HepG2 (cell line): Measurements from ENCODE around the gene TLN1. TPM values are rescaled to one million over a fixed set of nuclear protein-coding genes. Genes with fewer than 3 reads are reported as not detected.

Experiments used
- DPF2 ChIP-seq: sonication (generic); formaldehyde crosslinking; IDR thresholded peaks from 2 replicates; pipeline ENCODE4 v1.4.0; 2020; ENCODE audit warnings: mild to moderate bottlenecking, low read depth, missing genetic modification reagents, borderline replicate concordance
- HDAC1 ChIP-seq: sonication (generic); formaldehyde crosslinking; IDR thresholded peaks from 2 replicates; pipeline ENCODE4 v1.5.1; 2020; ENCODE audit warnings: mild to moderate bottlenecking, missing genetic modification reagents
- JUNB ChIP-seq: sonication (generic); formaldehyde crosslinking; IDR thresholded peaks from 2 replicates; pipeline ENCODE4 v1.8.0; 2022; ENCODE audit warnings: missing genetic modification reagents, mild to moderate bottlenecking, borderline replicate concordance
- KLF12 ChIP-seq: sonication (generic); formaldehyde crosslinking; IDR thresholded peaks from 2 replicates; pipeline ENCODE4 v1.4.0; 2020; ENCODE audit warnings: missing genetic modification reagents, borderline replicate concordance
- MXD1 ChIP-seq: sonication (generic); formaldehyde crosslinking; IDR thresholded peaks from 2 replicates; pipeline ENCODE4 v1.4.0; 2020; ENCODE audit warnings: mild to moderate bottlenecking, missing genetic modification reagents
- NONO ChIP-seq, 2 experiments: fragments of 450-650 bp in 1 of 2; sonication (generic) in 1 of 2; formaldehyde crosslinking in 1 of 2; IDR thresholded peaks in 1 of 2; conservative IDR thresholded peaks in 1 of 2; 2 replicates each; pipeline versions ENCODE4 v1.6.1 to v1.8.0; 2017 to 2022; ENCODE audit warnings: mild to moderate bottlenecking in 1 of 2, missing genetic modification reagents in 1 of 2, moderate library complexity in 1 of 2
- PHF5A ChIP-seq: IDR thresholded peaks from one replicate; pipeline ENCODE4 v1.6.1; 2018; ENCODE audit warnings: low read depth, missing genetic modification reagents; ENCODE audit not compliant: unreplicated experiment
- POLR2AphosphoS2 ChIP-seq: IDR thresholded peaks from 2 replicates; pipeline ENCODE4 v1.6.1; 2011; ENCODE audit warnings: low read depth, low read length, improper control_type of control experiment
- POLR2G ChIP-seq: fragments of 200-400 bp; formaldehyde crosslinking; IDR thresholded peaks from 2 replicates; pipeline ENCODE4 v1.6.1; 2018; ENCODE audit warnings: mild to moderate bottlenecking, low read depth, low read length, moderate library complexity
- PRPF4 ChIP-seq: fragments of 200-400 bp; formaldehyde crosslinking; IDR thresholded peaks from 2 replicates; pipeline ENCODE4 v1.6.1; 2016; ENCODE audit warnings: low read length, low read depth; ENCODE audit not compliant: poor library complexity, severe bottlenecking
- SP5 ChIP-seq: IDR thresholded peaks from 2 replicates; pipeline ENCODE4 v1.6.1; 2016; ENCODE audit warnings: low read depth, borderline replicate concordance
- YY1 ChIP-seq: IDR thresholded peaks from 2 replicates; pipeline ENCODE4 v1.6.1; 2011; ENCODE audit warnings: low read length, low read depth, moderate library complexity, mild to moderate bottlenecking; ENCODE audit not compliant: insufficient read depth, insufficient replicate concordance
- ZNF800 ChIP-seq: sonication (generic); formaldehyde crosslinking; IDR thresholded peaks from 2 replicates; pipeline ENCODE4 v1.4.0; 2020; ENCODE audit warnings: missing genetic modification reagents
- ZNF816 ChIP-seq: sonication (generic); formaldehyde crosslinking; IDR thresholded peaks from 2 replicates; pipeline ENCODE4 v1.8.0; 2022; ENCODE audit warnings: missing genetic modification reagents, mild to moderate bottlenecking, borderline replicate concordance
- ZSCAN12 ChIP-seq: sonication (generic); formaldehyde crosslinking; IDR thresholded peaks from 2 replicates; pipeline ENCODE4 v1.9.0; 2021; ENCODE audit warnings: mild to moderate bottlenecking, missing genetic modification reagents
- polyA plus RNA-seq, 8 experiments: library from polyadenylated mRNA; depleted of rRNA in 3 of 8; stranded (reverse) in 7 of 8; unstranded in 1 of 8; fragments of >200 nt; fragmentation: Illumina TruSeq in 4 of 8; extraction: Trizol in 4 of 8; gene quantifications; 2 replicates each; pipeline versions ENCODE4 v1.2.1 to v1.2.3, GENCODE V29; 2011 to 2016; ENCODE audit warnings: low read depth in 4 of 8, missing spikeins in 1 of 8, mixed read lengths in 1 of 8; ENCODE audit not compliant: insufficient read depth in 1 of 8
- total RNA-seq, 5 experiments: library from RNA; depleted of rRNA; stranded (reverse); fragments of >200 nt; fragmentation: Illumina TruSeq; extraction: Trizol; gene quantifications; 2 replicates each; pipeline ENCODE4 v1.2.3, GENCODE V29; 2016; ENCODE audit warnings: low read depth in 1 of 5
- TF ChIP-seq, protein P1 (sequence below): sonication (generic); formaldehyde crosslinking; IDR thresholded peaks from 2 replicates; pipeline ENCODE4 v1.4.0; 2020; ENCODE audit warnings: missing genetic modification reagents
- TF ChIP-seq, protein P2 (sequence below): sonication (generic); formaldehyde crosslinking; IDR thresholded peaks from 2 replicates; pipeline ENCODE4 v1.4.0; 2020; ENCODE audit warnings: missing genetic modification reagents
- TF ChIP-seq, protein P3 (sequence below), 2 experiments: IDR thresholded peaks; 2 replicates each; pipeline ENCODE4 v1.6.1; 2011 to 2012; ENCODE audit warnings: low read length in 2 of 2, borderline replicate concordance in 1 of 2, low read depth in 1 of 2, mild to moderate bottlenecking in 1 of 2, moderate library complexity in 1 of 2

Gene TLN1
- total and polyA plus RNA-seq, 2 of the 13 experiments (the other 11 are each of a cell fraction or from before 2014, with no cell fraction given) = 35.2 to 51.8 TPM

DNA sequence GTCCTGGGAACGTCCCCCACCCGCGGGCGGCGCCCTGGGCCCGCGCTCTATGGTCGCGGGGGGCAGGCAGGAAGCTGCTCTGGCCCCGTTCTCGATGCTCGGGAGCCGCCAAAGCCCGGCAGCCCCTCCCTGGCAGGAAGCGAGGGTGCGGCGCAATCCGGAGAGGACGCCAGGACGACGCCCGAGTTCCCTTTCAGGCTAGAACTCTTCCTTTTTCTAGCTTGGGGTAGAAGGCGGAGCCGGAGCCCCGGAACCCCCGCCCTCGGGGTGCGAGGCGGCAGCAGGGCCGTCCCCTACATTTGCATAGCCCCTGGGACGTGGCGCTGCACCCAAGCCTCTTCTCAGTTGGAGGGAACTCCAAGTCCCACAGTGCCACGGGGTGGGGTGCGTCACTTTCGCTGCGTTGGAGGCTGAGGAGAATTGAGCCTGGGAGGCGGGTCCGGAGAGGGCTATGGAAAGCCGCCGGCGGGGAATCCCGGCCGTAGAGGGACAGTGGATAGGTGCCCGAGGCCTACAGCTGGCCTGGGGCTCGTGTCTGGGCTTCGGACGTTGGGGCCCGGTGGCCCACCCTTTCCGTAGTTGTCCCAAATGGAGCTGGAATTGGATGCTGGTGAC is at the start of gene TLN1, which contains the start of gene CREB3 (continued):
- peak; percentile 99; the same call in 1 of the 2 replicates for TF ChIP-seq KLF12 (CRISPR knock-in tag)
- TF ChIP-seq, protein P1, sequence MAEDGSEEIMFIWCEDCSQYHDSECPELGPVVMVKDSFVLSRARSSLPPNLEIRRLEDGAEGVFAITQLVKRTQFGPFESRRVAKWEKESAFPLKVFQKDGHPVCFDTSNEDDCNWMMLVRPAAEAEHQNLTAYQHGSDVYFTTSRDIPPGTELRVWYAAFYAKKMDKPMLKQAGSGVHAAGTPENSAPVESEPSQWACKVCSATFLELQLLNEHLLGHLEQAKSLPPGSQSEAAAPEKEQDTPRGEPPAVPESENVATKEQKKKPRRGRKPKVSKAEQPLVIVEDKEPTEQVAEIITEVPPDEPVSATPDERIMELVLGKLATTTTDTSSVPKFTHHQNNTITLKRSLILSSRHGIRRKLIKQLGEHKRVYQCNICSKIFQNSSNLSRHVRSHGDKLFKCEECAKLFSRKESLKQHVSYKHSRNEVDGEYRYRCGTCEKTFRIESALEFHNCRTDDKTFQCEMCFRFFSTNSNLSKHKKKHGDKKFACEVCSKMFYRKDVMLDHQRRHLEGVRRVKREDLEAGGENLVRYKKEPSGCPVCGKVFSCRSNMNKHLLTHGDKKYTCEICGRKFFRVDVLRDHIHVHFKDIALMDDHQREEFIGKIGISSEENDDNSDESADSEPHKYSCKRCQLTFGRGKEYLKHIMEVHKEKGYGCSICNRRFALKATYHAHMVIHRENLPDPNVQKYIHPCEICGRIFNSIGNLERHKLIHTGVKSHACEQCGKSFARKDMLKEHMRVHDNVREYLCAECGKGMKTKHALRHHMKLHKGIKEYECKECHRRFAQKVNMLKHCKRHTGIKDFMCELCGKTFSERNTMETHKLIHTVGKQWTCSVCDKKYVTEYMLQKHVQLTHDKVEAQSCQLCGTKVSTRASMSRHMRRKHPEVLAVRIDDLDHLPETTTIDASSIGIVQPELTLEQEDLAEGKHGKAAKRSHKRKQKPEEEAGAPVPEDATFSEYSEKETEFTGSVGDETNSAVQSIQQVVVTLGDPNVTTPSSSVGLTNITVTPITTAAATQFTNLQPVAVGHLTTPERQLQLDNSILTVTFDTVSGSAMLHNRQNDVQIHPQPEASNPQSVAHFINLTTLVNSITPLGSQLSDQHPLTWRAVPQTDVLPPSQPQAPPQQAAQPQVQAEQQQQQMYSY (CRISPR knock-in tag) = peak; percentile 89
- no peak for TF ChIP-seq ZSCAN12 (CRISPR knock-in tag)
- no peak; the same call in 1 of the 2 replicates for TF ChIP-seq SP5 (CRISPR knock-in tag)
- TF ChIP-seq POLR2AphosphoS2 = no peak
- TF ChIP-seq ZNF800 = peak; percentile 92
- TF ChIP-seq ZNF816 (CRISPR knock-in tag) = no peak; the same call in 1 of the 2 replicates
- TF ChIP-seq DPF2 (CRISPR knock-in tag) = no peak
- no peak for TF ChIP-seq PHF5A (CRISPR knock-in tag)
- TF ChIP-seq HDAC1 (CRISPR knock-in tag) = peak; percentile 89
- no peak for TF ChIP-seq PRPF4
- no peak for TF ChIP-seq JUNB (CRISPR knock-in tag)
- TF ChIP-seq, protein P2, sequence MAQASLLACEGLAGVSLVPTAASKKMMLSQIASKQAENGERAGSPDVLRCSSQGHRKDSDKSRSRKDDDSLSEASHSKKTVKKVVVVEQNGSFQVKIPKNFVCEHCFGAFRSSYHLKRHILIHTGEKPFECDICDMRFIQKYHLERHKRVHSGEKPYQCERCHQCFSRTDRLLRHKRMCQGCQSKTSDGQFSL (CRISPR knock-in tag) = 0 out of 2 replicates have a peak, but pooled peaks have one; percentile 64
- peak; percentile 46 for TF ChIP-seq YY1
- TF ChIP-seq MXD1 = peak; percentile 49
- peak; percentile 92 for TF ChIP-seq POLR2G
- no peak for TF ChIP-seq NONO (IDR thresholded peaks at IDR 0.05)
- peak; percentile 88 for TF ChIP-seq NONO (CRISPR knock-in tag; conservative IDR thresholded peaks at IDR 0.05)
- TF ChIP-seq, protein P3, sequence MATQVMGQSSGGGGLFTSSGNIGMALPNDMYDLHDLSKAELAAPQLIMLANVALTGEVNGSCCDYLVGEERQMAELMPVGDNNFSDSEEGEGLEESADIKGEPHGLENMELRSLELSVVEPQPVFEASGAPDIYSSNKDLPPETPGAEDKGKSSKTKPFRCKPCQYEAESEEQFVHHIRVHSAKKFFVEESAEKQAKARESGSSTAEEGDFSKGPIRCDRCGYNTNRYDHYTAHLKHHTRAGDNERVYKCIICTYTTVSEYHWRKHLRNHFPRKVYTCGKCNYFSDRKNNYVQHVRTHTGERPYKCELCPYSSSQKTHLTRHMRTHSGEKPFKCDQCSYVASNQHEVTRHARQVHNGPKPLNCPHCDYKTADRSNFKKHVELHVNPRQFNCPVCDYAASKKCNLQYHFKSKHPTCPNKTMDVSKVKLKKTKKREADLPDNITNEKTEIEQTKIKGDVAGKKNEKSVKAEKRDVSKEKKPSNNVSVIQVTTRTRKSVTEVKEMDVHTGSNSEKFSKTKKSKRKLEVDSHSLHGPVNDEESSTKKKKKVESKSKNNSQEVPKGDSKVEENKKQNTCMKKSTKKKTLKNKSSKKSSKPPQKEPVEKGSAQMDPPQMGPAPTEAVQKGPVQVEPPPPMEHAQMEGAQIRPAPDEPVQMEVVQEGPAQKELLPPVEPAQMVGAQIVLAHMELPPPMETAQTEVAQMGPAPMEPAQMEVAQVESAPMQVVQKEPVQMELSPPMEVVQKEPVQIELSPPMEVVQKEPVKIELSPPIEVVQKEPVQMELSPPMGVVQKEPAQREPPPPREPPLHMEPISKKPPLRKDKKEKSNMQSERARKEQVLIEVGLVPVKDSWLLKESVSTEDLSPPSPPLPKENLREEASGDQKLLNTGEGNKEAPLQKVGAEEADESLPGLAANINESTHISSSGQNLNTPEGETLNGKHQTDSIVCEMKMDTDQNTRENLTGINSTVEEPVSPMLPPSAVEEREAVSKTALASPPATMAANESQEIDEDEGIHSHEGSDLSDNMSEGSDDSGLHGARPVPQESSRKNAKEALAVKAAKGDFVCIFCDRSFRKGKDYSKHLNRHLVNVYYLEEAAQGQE (IDR thresholded peaks at IDR 0.05; ENCODE audit: borderline replicate concordance in 1 of 2, low read depth in 1 of 2, low read length in 2 of 2) = no peak; a peak in 1 of 4 replicates
